Adrenal gland (tissue), 5 donors: ENCODE results near the gene NUP210.

Experiments used
- CTCF ChIP-seq, 6 experiments: fragments of 450-650 bp in 4 of 6; fragments of 200-600 bp in 2 of 6; sonication (generic) in 1 of 6; IDR thresholded peaks; 1 replicate in 5 of 6; 2 replicates in 1 of 6; pipeline versions ENCODE4 v1.5.1 to v1.8.0; 2016 to 2021; ENCODE audit warnings: antibody characterized with exemption in 6 of 6, mild to moderate bottlenecking in 2 of 6, moderate library complexity in 1 of 6
- POLR2A ChIP-seq, 2 donors: fragments of 450-650 bp; IDR thresholded peaks; one replicate each; pipeline ENCODE4 v1.6.1; 2017; ENCODE audit warnings: antibody characterized with exemption in 2 of 2, mild to moderate bottlenecking in 2 of 2, moderate library complexity in 1 of 2
- donor health status: DM: no; HTN: no; CAD: no.

- no peak for TF ChIP-seq CTCF (IDR thresholded peaks at IDR 0.05)
- TF ChIP-seq POLR2A (IDR thresholded peaks at IDR 0.05): no peak
Measured at GRCh38 chr3:13332740-13333139, 87.4 kb downstream of the NUP210 start.
